Left colon (tissue), 2 donors: ENCODE measurements around the gene COL8A2. TPM values are rescaled to one million over a fixed set of nuclear protein-coding genes. Genes with fewer than 3 reads are reported as not detected.

Experiments used
- ATAC-seq: fragments of 200-7000 bp; cut with Tn5 transposase; one replicate; pipeline ENCODE4 v1.9.1; 2020; ENCODE audit warnings: mild to moderate bottlenecking, moderate library complexity
- DNase-seq, 2 donors: peaks; one replicate each; pipeline ENCODE4 v3.0.0-alpha.2; 2020
- intact Hi-C, 2 donors: fragments of 100-400 bp; cut with DNase I in 1 of 2; cut with micrococcal nuclease in 1 of 2; formaldehyde crosslinking; loops; one replicate each; pipeline versions ENCODE4 v1.11.2 to v1.14.0; 2022; cut with DNase I, micrococcal nuclease
- total RNA-seq, 2 donors: library from RNA; stranded (reverse); fragmentation: NEBNext Ultra II Directional; extraction: Animal tissue kit (Norgen Biotek cat#: 25700); gene quantifications; one replicate each; pipeline ENCODE4 v1.2.1, GENCODE V29; 2021
- donor health status: DM: no; HTN: no; CAD: no.
- donor health status: DM: yes; HTN: yes; CAD: no.

COL8A2 gene
- total RNA-seq, 2 donors from 2014 or later: 0.55 to 1.8 TPM

GRCh38 chr1:36123356-36123755 is 1.7 kb downstream of the COL8A2 start:
- intact Hi-C loops: no loop called here
- peak in 1 of 2 donors; percentile 33 for DNase-seq
- peak; percentile 11 for ATAC-seq

- no peak for ATAC-seq
- no peak for DNase-seq
- intact Hi-C loops: no loop called here
Observed at GRCh38 chr1:36122062-36123030, 2.7 kb downstream of the COL8A2 start.

- no peak for ATAC-seq
- no peak for DNase-seq
- intact Hi-C loops: no loop called here
Observed at GRCh38 chr1:36119456-36119855, 5.6 kb downstream of the COL8A2 start.

- DNase-seq: no peak
- intact Hi-C loops: no loop called here
- ATAC-seq: no peak
Observed at GRCh38 chr1:36118447-36119204, 6.4 kb downstream of the COL8A2 start.

GRCh38 chr1:36116901-36117300 is 8.1 kb downstream of the COL8A2 start:
- ATAC-seq (no peak), DNase-seq (no peak)
- intact Hi-C loops: no loop called here

GRCh38 chr1:36115931-36116330 is 9.1 kb downstream of the COL8A2 start:
- ATAC-seq: no peak
- intact Hi-C loops: no loop called here
- no peak for DNase-seq

GRCh38 chr1:36115200-36115669 is 9.8 kb downstream of the COL8A2 start:
- ATAC-seq (no peak), DNase-seq (no peak)

GRCh38 chr1:36114371-36114770 is 10.7 kb downstream of the COL8A2 start:
- DNase-seq (no peak), ATAC-seq (no peak)
- intact Hi-C loops: no loop called here

More at GRCh38 chr1:36115200-36115669, 9.8 kb downstream of the COL8A2 start:
- intact Hi-C loops: no loop called here

GRCh38 chr1:36112823-36113222 is 12.2 kb downstream of the COL8A2 start:
- DNase-seq (no peak), ATAC-seq (no peak)
- intact Hi-C loops: no loop called here

- no peak for DNase-seq
- no peak for ATAC-seq
- intact Hi-C loops: no loop called here
Observed at GRCh38 chr1:36111151-36111550, 13.9 kb downstream of the COL8A2 start.

- no peak for ATAC-seq
- DNase-seq: no peak
- intact Hi-C loops: no loop called here
Observed at GRCh38 chr1:36109041-36109679, 15.9 kb downstream of the COL8A2 start.

- no peak for DNase-seq
- no peak for ATAC-seq
- intact Hi-C loops: no loop called here
Observed at GRCh38 chr1:36108314-36108713, 16.7 kb downstream of the COL8A2 start.

GRCh38 chr1:36107394-36107793 is 17.6 kb downstream of the COL8A2 start:
- DNase-seq: no peak
- ATAC-seq: no peak
- intact Hi-C loops: no loop called here

GRCh38 chr1:36106269-36106668 is 18.8 kb downstream of the COL8A2 start:
- ATAC-seq (no peak), DNase-seq (no peak)
- intact Hi-C loops: no loop called here

GRCh38 chr1:36101546-36101945 is 23.5 kb downstream of the COL8A2 start:
- ATAC-seq (no peak), DNase-seq (no peak)
- intact Hi-C loops: no loop called here

GRCh38 chr1:36100376-36100775 is 24.6 kb downstream of the COL8A2 start:
- ATAC-seq (no peak), DNase-seq (no peak)
- intact Hi-C loops: no loop called here

- ATAC-seq: peak; percentile 91
- DNase-seq: peak; percentile 58 to 89
- intact Hi-C loops: loop anchor here in 1 of 2 donors (10.0 kb wide), 1 partner anchor 185 kb away; no protein-coding TSS in a partner anchor
Observed at GRCh38 chr1:36099681-36100341, 25.2 kb downstream of the COL8A2 start.

GRCh38 chr1:36098650-36099365 is 26.2 kb downstream of the COL8A2 start:
- no peak for DNase-seq
- intact Hi-C loops: loop anchor here in 1 of 2 donors (10.0 kb wide), 1 partner anchor 186 kb away; no protein-coding TSS in a partner anchor

More at GRCh38 chr1:36098650-36099365, 26.2 kb downstream of the COL8A2 start:
- no peak for ATAC-seq
